ENCODE measurements around the gene EML3.
"Not testable (repeated sequence)": the region's sequence is repeated elsewhere in the genome, so short reads cannot be mapped to it uniquely, and the experiment has no call there.

The EML3 gene

GRCh38 chr11:62569611-62570010 is 43.0 kb downstream of the EML3 start:
- no peak for DNase-seq

DNA sequence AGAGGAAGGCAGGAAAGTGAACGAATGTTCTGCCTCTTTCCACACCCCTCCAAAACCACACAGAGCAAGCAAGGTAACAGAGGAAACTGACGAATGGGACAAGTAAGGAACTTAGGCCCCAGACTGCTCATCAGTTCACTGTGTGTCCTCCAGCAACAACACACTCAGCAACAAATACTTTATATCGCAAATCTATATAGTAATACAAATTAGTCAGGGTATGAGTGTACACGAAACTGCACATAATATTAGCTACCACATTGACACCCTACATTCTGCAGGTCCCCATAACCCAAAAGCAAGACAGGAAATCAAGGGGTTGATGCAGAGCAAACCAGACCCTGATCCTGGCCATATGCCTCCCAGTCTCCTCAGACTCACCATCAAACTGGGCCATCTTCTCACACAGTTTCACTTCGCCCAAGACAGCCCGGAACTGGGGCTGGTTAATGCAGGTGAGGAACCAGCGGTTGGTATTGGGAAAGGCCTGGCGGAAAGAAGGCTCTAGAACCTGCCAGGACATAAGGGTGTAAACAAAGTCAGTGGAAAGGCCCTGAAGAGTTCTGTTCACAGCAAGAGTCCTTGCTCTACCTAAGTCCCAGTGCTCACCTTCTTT is 45.4 kb downstream of the EML3 start:
- DNase-seq: no peak

DNA sequence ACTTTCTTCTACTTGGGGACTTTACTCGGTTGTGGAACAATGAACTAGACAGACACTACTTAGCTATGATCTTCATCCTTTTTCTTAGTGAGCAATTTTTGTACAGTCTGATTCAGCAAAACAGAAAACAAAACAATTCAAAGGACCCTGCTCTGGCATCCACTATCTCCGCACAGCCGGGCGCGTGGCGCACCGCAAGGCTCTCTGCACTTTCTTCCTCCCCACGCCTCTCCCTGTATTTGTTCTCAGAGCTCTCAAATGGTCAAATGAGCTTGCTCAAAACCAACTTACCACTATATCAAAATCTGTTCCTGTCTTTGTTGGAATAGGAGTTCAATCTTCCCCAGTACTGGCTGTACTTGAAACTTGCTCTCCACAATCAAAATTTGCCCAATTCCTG is 46.3 kb downstream of the EML3 start:
- no peak for DNase-seq

DNA sequence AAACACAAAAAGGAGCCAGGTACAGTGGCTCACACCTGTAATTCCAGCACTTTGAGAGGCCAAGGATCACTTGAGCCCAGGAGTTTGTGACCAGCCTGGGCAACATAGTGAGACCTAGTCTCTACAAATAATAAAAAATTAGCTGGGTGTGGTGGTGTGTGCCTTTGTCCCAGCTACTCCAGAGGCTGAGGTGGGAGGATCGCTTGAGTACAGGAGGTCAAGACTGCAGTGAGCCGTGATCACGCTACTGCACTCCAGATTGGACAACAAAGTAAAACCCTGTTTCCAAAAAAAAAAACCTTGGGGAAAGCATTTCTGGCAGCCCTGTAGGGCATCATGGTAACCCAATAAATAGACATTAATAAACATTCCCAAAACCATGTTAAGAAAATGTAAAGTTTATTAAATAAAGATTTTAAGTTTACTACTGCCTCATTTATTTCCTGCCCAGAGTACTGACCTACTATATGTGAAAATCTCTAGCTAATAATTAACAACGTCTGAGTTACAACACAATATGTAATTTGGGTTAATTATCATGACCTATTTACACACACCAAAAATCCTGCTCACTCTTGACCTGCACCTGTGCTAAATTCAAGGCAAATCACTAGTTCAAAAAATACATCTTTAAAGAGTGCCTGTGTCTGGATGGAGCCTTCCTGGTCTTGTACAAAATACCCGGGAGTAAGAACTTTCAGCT is 47.3 kb downstream of the EML3 start:
- no peak for DNase-seq

DNA sequence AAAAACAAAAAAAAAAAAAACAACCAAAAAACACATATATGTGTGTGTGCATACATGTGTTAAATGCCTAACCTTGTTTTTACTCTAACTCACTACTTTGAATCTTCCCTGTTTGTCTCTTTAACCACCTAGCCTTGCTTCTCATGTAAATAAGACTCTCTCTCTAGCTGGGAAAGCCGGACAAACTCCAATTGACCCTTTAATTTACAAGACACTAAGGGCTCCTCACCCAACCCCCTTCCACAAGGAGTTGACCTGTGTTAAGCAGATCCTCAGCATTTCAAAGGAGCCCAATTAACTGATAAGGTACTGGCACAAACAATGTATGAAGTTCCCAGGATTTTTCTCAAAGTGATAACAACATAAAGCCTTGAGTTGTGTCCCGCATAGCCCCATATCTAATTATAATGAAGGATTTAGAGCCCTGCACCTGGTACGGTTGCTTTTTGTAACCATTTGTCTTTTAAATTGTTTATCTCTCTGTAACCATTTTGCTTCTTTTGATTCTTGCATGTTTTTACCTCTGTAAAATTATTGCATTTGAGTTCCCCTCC is 50.8 kb downstream of the EML3 start:
- DNase-seq: not testable (repeated sequence)

DNA sequence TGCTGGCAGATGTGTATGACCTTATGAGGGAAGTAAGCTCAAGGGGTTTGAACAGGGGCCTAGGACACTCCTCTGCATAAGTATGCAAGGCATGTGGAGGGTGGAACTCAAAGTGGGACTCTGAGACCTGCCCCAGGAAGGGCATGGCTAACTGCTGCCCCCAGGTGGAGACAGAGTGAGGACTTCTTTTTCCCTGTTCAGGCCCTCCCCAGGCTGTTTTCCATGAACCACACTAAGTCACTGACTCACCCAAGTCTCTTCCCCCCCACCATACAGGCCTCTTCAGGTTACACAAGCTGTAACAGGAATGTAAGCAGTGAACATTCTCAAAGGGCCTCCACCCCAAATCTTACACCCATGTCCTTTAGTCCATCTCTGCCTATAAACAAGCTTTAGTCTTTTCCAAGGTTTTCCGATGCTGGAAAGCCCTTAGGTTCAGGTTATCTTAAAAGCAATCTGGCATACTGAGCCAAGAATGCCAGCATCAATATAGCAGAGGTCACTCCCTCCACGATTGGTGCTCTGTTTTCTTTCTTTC is 51.9 kb downstream of the EML3 start:
- peak; percentile 82 to 91 for DNase-seq

GRCh38 chr11:62559626-62560025 is 52.9 kb downstream of the EML3 start:
- not testable (repeated sequence) for DNase-seq

DNA sequence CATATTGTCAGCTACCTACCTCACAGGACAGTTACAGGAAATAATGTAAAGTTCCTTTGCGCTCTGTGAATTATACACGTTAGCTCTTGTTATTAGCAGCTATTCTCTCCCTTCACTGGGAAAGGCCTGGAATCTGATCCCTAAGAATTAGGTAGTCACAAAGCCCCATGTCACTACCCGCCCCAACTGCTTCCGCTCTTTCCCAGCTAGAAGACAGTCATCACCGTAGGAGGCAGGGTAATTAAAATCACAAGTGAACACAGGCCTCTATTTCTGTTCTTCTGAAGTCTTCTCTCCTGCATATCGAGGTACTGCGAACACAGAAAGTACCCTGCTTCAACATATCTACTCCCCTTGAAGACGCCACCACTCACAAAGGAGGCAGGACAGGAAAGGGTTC is 53.4 kb downstream of the EML3 start:
- DNase-seq: no peak

DNA sequence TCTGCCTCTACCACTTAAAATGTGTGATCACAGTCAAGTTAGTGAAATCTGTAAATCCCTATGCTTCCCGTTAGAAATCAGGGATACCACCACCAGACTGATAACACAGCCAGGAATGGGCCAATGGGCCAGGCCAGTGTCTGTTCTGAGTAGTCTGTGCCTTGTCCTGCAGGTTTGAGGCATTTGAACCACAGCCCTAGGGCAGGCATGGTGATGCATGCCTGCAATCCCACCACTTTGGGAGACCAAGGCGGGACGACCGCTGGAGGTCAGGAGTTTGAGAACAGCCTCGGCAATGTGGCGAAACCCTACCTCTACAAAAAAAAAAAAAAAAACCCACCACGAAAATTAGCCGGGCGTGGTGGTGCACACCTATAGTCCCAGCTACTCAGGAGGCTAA is 53.9 kb downstream of the EML3 start:
- DNase-seq: no peak

DNA sequence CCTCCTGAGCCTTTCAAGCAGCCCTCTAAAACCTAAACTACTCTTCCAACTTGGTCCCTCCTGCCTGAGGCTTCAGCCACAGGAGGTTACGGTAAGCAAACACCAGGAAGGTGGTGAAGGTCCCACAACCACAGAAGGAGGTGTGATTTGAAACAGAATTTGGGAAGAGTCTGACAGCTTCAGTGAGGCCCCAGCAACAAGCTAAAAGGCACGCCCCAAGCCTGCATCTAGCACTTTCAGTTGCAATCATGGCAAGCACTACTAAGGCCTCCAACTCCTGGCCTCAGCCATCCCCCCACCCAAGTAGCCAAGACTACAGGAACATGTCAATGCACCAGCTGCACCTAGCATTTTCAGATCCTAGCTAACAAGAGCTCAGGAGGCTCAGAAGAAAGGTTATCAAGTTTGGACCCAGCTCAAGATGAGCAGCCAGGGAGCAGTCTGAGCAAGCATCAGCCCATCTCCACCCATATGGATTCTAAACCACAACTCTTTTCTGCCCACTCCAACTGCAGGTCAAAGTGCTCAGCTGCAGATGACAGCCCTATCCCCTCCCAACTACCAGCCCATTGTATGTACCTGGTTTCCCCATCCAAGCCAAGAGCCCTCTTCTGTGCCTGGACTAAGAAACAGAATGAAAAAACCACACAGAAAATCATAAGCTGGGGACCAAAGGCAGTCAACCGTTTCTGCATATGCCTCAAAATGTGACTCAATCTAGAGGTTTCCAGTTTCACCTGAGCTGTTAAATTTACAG is 55.5 kb downstream of the EML3 start:
- DNase-seq: no peak

DNA sequence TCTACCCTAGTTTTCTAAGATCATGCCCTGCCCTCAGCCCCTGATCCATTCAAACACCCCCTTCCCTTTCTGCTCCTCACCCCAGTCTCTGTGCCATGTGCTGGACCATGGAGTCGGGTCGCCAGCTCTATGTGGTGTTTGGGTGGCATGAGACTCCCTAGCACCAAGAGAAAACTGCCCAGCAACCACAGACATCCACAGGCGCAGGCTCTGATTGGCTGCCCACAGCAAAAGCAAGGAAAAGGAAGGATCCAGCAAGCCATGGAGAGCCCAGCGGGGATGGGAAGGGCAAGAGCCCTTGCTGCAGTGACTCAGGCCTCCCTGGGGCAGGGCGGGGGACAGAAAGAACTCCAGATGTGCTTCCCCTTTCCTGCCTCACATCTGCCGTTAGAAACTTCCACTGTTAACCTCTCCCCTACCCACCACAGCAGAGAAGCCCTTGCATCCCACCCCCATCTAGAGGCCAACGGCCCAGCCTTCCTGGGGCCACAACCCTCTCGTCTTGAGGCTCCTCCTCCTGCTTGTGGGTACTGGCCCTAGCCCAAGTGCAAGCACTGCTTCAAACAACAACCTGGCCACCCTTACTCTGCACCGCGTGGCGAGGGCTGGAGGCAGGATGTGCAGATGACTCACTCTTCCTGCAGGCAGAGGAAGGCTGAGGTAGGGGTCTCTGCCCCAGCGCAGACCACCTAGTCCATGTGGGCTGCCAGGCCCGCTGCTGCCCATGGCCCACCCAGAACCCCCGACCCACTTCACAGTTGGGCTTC is 56.3 kb downstream of the EML3 start:
- DNase-seq: peak; percentile 61 to 71

DNA sequence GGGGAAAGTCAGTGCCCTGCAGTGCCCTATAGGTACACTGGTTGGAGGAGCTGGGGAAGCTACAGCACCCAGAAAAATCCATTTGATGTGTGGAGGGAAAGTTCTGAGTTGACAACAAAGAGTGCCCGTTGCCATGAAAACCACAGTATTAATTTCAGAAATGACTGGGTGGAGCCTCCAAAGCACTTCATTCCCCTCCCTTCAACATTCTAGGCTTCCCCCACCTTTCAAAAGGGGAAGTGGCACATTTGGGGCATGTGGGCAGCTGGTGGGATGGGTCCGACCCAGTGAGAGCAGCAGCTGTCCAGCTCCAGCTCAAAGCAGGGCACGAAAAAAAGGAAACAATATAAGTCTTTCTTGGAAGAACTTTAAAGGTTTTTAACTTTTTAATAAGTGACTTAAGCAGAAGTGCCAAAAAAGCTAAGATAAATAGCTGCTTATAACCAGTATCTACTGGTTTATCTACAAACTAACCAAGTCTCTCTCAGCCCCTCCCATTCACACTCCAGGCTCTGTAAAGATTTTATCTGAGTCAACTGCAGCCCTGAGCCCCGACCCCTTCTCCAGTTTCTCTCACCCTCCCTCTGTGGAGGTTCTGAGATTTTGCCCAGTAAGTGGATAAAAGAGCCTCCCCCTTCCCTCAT is 57.0 kb downstream of the EML3 start:
- peak; percentile 22 to 47 for DNase-seq

DNA sequence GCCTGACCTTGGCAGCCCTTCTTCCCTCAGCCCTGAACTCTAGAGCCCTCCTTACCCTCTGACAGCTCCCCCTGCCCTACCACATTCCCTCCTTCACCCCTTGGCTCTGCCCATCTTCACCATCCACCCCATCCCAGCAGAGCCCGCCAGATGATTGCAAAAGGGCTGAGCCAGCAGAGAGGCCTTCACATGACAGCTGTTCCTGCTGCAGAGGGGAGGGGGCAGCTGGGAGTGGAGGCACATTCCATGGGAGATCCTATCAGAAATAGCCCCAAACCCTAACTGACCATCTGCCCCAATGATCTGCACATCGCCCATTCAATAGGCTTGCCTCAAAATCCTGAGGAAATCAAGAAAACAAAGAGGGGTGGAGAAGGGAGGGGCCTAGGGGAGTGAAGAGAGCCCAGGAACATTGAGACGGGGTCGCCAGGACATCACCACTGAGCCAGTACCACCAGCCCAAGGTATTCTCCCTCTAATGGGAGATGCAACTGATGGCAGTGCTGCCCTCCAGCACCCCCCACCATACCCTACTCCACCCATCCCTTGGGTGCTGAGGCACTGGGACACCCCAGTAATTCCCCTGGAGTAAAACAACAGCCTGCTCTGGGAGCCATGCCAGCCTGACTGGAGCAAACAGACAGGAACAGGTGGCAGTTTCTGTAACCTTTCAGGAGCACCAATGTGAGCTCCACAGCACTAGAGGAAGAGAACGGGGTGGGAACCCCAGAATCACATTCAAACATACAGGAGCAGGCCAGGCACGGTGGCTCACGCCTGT is 58.0 kb downstream of the EML3 start:
- DNase-seq: no peak

DNA sequence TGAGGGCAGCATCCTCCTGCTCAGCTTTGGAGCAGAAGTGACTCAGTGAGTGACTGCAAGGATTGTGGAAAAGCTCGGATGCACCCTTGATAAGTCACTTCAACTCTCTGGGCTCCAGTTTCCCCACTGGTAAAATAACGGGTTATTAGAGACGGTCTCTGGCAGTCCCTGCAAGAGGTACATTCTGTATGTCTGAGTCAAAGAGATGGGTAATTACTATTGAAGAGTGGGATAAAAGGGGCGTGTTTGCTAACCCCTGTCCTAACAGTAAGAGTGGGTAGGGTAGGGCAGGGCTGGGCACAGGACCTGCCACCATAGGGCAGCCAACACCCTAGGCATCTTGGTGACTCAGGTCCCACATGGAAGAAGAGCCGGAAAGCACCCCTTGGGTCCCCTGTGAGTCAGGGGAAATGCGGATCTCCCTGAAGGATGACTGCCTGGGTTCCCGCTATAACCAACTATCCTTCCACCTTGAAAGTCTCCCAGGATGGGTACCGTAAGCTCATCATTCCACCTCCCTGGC is 58.7 kb downstream of the EML3 start:
- DNase-seq: no peak

- peak; percentile 44 to 51 for DNase-seq
Observed at GRCh38 chr11:62553080-62553838, 59.3 kb downstream of the EML3 start.

- DNase-seq: no peak
Observed at GRCh38 chr11:62552485-62553079, 60.0 kb downstream of the EML3 start.

Measured in activated CD4-positive, alpha-beta T cell treated with anti-CD3 and anti-CD28 coated beads for 4 hours (primary cell).